HG02642 (cell line): ENCODE data around the gene WIZ.

Source experiments
- ATAC-seq: cut with Tn5 transposase; IDR thresholded peaks from one replicate; pipeline ENCODE4 v1.9.1; 2021; ENCODE audit warnings: mild to moderate bottlenecking; ENCODE audit not compliant: unreplicated experiment, poor library complexity

Gene WIZ

DNA sequence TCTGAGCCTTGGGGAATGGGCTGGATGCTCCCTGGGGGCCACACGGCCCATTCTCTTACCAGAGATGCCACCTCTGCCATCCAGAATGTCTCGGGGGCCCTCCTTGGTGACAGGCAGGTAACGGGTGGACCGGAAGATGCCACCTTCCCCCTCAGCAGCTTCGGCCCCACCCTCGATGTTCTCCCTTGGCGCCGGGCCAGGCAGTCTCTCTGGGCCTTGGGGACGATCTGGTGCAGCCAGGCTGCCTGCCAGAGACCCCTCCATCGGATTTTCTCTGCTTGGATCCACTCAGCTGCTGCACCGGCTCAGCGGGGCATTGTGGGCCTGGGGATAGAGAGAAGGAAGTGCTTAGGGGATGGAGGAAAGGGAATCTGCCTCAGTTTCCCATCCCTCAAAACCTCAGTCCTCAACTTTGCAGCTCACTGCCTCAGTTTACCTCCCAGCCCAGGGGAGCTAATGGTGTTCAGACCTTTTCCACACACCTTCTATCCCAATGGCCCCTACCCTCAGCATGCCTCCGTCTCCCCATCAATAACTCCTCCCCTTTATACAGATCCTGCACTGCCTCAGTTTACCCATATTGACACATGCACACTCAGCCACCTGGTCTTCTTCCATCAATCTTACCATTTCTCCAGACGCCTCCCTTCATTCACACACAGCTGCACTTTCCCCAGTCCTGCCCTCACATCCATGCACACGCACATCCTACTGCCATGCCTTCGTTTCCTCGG lies 1.5 kb downstream of the WIZ start:
- no peak for ATAC-seq

DNA sequence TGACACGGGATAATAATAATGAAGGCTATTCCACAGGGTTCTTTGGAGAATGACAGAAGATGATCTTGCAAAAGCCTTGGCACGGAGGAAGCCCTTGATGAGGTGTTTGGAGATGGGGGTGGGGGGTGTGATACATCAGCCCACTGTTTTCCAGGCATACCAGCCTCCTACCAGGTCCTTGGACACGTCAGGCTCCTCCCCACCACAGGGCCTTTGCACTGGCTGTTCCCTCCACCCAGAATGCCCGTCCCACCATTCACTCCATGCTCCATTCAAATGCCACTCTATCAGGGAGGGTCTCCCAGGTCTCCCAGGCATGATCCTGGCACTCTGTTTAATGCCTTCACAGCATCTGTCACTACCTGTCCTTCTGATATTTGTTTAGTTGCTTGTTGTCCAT lies 2.7 kb downstream of the WIZ start:
- ATAC-seq = no peak

DNA sequence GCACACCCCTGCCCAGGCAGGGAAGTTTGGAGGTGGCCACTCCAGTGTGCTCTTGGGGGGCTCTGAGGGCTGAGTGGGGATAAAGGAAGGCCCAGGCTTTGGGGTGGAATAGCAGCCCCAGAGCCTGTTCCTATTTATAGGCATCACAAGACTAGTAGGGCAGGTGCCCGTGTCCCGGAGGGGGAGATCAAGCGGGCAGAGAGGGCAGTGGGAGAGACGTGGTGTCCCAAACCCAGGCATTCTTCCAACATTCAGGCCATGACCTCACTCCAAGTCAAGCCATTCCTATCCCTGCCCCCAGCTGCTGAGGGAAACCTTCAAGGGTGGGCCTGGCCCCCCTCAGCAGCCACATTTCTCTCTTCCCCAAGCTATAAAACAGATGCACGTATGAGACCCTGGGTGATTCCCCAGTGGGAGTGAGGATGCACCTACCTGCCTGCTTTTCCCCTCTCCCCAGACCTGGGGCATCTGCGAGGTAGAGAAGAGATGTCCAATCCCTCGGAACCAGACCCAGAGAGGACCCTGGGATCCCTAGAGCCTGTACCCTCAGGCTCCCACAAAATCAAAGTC lies 3.9 kb downstream of the WIZ start:
- ATAC-seq = no peak

DNA sequence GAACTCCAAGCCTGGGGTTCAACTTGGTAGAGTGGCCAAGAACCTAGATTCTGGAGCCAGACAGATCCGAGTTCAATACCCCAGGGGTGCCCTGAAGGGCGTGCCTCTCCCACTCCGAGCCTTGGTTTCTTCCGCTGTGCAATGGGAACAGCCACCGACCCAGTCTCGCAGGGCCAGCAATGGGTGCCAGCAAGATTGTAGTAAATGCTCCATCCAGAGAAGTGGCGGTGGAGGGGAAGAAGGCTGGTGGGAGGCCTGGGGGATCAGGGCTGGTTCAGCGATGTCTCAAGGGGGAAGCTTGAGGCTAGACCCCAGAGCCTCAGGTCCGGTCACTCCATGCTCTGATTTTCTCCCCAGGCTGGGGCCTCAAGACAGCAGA lies 4.5 kb downstream of the WIZ start:
- ATAC-seq = no peak

DNA sequence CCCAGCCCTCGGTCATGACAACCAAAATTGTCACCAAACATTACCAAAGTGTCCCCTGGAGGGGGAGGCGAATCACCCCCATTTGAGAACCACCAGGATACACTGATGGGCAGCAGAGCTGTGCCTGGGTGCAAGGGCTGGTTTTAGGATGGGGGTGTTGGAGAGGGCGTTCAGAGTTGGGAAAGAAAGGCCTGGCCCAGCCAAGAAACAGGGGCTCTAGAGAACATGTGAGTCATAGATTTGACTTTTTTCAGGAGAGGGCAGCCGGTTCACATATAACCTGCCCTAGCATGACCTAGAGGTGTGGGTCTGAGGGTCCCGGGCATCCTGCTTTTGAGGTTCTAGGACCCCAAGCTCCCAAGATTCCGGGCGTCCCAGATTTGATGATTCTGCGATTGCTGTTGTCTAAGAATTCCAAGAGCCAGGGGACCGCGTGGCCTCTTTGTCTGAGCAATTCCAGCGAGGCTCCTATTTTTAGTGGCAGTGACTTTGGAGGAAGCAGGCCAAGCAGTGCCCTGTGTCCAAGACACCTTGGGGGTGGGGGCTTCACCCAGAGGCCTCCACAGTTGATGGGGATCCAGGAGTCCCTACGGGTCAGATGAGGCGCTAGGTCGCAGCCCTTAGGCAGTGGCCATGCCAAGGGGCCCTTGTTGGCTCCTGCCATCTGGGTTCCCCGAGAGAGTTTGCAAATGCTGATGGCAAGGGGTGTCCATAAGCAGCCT lies 5.1 kb downstream of the WIZ start:
- ATAC-seq = no peak

DNA sequence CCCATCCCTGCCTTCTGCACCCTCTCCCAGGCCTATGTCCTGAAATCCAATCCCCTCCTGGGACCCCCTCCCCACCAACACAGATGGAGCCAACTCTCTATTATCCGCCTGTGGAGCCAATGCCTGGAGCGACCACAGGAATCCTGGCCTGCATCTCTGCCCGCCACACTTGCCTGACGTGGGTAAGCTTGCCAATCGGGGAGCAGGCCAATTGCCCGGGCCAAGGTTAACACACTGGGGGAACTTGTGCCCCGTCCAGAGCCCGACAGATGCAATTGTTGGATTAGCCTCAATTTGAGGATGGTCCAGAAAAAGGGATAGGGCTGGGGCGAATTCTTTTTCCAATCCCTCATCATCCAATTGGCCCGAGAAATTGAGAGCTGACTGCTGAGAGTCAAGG lies 5.9 kb downstream of the WIZ start:
- ATAC-seq = no peak

DNA sequence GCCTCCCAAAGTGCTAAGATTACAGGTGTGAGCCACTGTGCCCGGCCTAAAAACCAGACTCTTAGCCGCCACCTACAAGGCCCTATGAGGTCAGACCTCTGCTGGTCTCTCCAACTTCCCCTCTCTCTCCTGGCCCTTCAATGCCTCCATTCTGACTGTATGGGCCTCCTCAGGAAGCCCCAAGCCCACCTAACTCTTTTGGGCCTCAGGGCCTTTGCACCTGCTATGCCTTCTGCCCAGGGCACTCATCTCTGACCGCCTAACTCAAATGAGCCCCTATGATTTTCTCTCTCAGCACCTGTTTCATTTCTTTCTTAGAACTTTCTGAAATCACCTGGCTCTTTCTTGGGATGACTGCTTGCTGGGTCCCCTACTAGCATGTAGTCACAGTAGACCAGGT lies 6.4 kb downstream of the WIZ start:
- no peak for ATAC-seq

DNA sequence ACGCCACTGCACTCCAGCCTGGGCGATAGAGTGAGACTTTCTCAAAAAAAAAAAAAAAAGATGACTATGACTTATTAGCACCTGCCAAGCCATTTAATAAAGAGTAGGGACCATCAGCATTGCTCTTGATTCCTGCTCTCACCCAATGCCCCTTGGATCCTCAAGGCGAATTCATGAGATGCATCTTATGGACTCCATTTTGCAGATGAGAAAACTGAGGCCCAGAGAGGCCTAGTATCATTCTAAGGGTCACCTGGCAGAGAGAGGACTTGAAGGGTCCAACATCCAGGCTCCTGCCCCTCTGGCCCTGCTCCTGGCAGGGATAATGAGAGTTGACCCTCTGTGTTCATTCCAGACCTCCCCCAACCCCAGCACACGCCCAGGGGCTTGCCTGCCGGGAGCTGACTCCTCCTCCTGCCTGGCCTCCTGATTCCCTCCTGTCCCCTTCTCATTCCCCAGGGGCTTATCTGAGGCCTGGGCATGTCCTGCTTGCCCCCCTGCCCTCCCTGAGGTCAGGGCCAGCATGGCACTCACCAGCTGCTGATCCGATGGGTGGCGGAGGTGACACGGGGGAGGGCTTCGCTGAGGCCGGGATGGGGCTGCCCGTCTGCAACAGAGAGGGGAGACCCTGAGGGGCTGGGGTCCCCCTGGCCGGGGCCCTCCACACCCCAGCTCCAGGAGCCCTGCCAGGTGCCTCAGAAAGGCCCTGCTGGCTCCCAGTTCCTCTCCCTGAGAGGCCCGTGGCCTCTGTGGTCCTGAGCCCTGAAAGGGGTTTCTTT lies 7.4 kb downstream of the WIZ start:
- ATAC-seq = no peak

DNA sequence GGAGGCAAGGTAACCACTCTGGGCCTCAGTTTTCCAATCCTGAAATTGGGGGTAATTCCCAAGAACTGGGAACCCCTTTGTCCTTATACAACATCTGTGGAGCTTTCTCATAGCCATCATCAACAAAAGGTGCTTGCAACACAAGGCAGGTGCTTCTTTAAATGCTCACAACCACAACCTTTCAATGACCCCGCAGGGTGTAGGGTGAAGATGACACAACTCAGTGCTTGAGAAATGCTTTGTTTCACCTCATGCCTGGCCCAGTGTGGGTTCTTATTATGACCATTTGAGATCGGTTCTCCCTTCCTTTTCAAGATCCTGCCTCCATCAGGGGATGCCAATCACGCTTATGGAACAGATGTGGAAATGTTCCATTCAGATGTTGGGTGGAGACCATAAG lies 8.4 kb downstream of the WIZ start:
- no peak for ATAC-seq

DNA sequence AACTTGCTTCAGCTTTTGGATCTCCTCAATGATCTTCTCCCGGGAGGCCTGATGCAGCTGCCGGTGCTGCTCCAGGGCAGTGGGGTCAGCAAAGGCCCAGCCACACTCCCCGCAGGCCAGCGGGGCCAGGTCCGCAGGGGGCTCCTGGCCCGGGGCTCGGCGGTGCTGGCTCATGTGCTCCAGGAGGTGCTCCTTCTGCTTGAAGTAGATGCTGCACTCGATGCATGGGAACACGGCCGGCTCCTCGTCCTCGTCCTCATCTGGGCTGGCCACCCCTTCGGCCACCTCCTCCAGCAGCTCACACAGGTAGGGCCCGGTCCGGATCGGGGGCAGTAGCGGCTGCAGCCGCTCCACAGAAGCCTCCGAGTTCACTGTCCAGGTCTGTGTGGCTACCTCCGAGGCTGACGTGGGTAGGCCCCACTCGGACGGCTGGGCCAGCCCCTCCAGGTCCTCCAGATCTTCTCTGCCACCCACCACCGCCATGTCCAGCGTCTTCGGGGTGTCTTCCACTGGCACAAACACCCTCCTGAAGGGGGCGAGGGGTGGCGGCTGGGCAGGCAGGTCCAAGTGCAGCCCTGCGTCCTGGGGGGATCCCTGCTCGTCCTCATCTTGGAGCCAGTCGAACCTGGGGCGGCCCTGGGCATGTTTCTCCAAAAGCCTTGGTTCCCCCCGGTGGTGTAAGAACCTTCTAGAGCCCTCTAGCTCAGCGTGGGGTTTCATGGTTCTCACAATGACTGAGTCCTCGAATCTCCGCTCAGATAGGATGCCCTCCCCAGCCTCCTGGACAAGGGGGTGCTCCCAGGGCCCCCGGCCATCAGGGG lies 9.7 kb downstream of the WIZ start:
- no peak for ATAC-seq

DNA sequence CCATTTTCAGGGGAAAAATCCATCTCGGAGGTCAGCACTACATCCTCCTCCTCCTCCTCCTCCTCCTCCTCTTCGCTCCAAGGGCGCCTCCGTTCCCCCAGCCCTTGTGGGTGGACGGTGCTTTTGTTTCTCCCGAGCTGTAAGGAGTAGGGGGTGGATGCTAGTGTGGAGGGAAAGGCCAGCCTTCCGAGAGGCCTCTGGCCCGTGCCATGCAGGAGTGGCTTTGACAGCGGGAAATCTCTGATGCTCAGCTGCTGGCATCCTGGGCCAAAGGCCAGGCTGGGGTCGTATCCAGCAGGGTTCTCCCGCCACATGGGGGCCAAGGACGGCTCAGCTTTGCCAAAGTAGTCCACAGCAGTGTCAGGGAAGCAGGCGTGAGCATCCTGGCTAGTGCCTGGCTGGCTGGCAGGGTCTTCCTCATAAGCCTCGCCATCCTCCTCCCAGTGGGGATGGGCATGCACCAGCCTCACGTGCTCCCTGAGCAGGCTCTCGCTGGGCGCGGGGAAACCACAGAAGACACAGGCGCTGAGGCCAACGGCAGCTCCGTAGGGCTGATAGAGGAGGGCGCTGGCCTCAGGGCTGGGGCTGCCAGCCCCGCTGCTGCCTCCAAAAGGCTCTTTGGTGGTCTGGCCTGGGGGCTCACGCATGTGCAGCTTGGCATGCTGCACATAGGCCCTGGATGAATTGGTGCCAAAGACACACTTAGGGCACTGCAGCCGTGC lies 10.5 kb downstream of the WIZ start:
- ATAC-seq = no peak

DNA sequence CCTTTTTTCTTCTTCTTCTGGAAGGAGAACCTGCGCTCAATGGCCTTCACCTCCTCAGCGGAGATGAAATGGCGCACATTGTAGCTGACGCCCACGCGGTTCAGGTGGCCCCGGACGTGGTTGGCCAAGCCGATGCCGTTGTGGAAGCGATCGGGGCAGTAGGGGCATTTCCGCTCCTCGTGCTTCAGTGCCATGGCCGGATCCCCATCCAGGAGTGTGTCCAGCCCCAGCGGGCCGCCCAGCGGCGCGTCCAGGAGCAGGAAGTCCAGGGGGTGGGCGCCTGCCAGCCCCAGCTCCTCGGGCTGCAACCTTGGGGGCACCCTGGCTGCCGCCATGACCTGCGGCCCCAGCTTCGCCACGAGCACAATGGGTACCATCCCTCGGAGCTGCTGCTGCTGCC lies 11.2 kb downstream of the WIZ start:
- no peak for ATAC-seq

DNA sequence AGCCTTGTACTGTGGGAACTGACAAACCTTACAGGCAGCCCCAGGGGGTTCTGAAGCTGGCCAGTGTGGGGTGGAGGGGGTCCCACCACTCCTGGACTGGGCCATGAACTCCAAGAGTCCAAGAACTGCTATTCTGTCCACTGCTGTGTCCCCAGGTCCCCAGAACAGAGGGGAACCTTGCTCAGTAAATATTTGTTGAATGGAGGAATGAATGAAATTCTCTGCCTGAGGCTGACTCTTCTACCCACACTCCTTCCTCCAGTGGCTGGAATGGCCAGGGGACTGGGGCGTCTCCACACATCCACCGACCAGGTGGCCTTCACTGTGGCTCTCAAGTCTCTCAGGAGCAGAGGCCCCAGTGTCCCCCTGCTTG lies 11.6 kb downstream of the WIZ start:
- ATAC-seq = no peak

DNA sequence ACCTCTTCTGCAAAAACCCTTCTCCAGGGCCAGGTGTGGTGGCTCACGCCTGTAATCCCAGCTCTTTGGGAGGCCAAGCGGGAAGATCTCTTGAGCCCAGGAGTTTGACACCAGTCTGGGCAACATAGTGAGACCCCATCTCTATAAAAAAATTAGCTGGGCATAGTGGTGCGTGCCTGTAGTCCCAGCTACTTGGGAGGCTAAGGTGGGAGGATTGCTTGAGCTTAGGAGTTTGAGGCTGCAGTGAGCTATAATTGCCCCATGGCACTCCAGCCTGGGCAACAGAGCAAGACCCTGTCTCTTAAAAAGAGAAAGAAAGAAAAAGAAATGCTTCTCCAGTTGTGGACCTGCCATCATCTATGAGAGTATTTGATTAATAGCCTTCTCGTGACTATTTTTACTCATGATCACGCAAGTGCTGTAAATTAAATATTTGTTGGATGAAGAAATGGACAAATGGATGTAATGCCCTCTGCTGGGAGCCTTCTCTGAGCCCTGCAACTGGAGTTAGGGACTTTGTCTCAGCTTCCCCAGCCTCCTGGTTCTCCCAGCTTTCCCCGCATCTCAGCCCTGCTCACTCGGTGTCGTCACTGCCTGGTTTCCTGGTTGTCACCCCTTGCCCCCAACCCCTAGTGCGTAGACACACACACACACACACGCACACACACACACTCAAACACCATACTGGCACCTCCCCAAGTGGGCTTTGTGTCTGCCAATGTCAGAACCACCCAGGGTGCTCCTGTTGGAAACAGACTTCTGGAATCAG lies 12.2 kb downstream of the WIZ start:
- no peak for ATAC-seq

DNA sequence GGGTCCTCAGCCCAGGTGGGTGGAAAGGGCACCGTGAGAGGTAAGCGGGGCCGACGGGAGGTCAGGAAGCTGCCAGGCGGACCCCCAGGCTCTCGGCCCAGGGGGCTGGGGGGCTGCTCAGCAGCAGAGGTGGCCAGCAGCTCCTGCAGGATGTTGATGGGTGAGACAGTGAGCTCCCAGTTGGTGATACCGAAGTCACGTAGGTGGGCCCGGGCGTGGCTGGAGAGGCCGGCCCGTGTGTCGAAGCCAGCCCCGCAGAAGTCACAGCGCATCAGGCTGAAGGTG lies 13.0 kb downstream of the WIZ start:
- ATAC-seq = no peak

DNA sequence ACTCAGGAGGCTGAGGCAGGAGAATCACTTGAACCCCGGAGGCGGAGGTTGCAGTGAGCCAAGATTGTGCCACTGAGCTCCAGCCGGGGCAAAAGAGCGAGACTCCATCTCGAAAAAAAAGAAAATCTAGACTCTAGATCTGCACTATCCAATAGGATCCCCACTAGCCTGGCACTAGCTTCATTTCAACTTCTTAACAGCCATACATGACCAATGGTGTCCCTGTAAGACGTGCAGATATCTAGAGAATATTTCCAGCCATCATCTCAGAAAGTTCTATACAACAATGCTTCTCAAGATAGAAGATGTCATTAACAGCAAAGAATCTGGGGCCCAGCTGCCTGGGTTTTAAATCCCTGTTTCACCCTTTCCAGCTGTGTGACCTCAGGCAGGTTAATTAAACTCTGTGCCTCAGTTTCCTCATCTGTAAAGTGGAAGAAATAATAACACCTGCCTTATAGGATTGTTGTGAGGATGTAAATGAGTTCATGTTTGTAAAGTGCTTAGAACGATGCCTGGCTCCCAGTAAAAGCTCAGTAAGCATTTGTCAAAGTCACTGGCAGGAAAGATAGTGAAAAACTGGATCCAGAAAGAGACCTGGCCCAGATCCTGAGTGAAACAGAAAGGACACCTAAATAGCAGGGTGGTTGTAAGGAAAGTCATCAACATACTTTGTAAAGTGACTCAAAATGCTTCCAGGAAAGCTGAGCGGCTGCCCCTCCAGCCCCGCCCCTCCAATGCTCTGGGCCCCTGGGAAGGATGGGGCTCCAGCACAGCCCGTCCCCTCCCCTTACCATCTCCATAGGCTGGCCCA lies 13.5 kb downstream of the WIZ start:
- no peak for ATAC-seq

DNA sequence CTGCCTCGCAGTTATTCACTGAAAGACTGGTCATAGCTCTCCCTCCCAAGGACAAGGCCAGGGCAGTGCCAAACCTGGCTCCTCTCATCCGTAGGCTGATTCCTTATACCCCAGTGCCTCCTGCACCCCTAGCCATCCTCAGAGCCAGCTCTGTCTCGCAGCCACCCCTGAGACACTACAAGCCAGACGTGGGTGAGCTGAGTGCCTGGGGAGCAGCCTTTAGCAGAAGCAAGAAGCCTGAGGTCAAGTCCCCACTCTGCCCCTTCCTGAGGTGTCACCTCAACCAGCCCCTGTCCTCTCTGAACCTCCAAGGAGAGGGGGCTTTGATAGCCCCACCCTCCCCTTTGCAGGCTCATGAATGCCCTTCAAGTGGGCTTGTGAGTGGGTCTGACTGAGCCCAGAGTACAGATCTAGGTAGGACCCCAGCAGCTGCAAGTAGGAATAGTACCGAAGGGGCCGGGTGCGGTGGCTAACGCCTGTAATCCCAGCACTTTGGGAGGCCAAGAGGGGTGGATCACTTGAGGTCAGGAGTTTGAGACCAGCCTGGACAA lies 16.2 kb downstream of the WIZ start:
- ATAC-seq = no peak
